GM12878 (cell line): ENCODE results near the gene SPTLC2. TPM values are rescaled to one million over a fixed set of nuclear protein-coding genes. Genes with fewer than 3 reads are reported as not detected.

Experiments used
- ATAC-seq: fragments of 200-7000 bp; cut with Tn5 transposase; 3 replicates; pipeline ENCODE4 v1.9.1; 2020; ENCODE audit warnings: mild to moderate bottlenecking, moderate library complexity
- BruUV-seq: library from RNA; stranded (reverse); fragments of 400-500 nt; replicated peaks from 2 replicates; lab custom pipeline; 2021; lab: Mats Ljungman, UMichigan
- CTCF ChIA-PET: fragments of 300-600 bp; sonication (Branson Sonifier 250); formaldehyde crosslinking; extraction: SDS; loops from one replicate; lab custom pipeline; 2021; ENCODE audit warnings: inconsistent platforms; lab: Yijun Ruan, JAX
- POLR2A ChIA-PET: fragments of 350-600 bp; formaldehyde crosslinking; extraction: SDS; loops from one replicate; lab custom pipeline; 2021; ENCODE audit warnings: inconsistent platforms; lab: Charles Lee
- RAD21 ChIA-PET: fragments of 300-600 bp; sonication (Branson Sonifier 250); formaldehyde crosslinking; loops from one replicate; lab custom pipeline; 2023; ENCODE audit warnings: antibody characterized with exemption; ENCODE audit not compliant: unreplicated experiment; lab: Charles Lee
- SMC1A ChIA-PET: fragments of 300-600 bp; sonication (Branson Sonifier 250); formaldehyde crosslinking; loops from one replicate; lab custom pipeline; 2023; ENCODE audit not compliant: unreplicated experiment, uncharacterized antibody; lab: Charles Lee
- DNase-seq: peaks from one replicate; pipeline ENCODE4 v3.0.0-alpha.2; 2011; ENCODE audit warnings: low read depth, low spot score
- FAIRE-seq: peaks from 3 replicates; lab custom pipeline; 2011; peaks lifted over from hg19 to GRCh38; lab: Jason Lieb, UNC
- H2AFZ ChIP-seq: 2 replicates; pipeline ENCODE4 v1.6.0; 2011; ENCODE audit warnings: low read depth, low read length, control low read depth; ENCODE audit not compliant: control insufficient read depth
- H3K27ac ChIP-seq: 2 replicates; pipeline ENCODE4 v1.5.1; 2011; ENCODE audit warnings: control low read depth; ENCODE audit not compliant: control insufficient read depth, insufficient read depth
- H3K27me3 ChIP-seq, 2 experiments: replicated peaks in 1 of 2; 2 replicates each; pipeline versions ENCODE4 v1.6.0 to v1.6.1; 2011; ENCODE audit warnings: low read length in 1 of 2; ENCODE audit not compliant: control insufficient read depth in 2 of 2, insufficient read depth in 2 of 2
- H3K36me3 ChIP-seq, 2 experiments: 2 replicates each; pipeline ENCODE4 v1.5.1; 2011; ENCODE audit warnings: low read length in 1 of 2; ENCODE audit not compliant: control insufficient read depth in 2 of 2, insufficient read depth in 2 of 2
- H3K4me1 ChIP-seq: 2 replicates; pipeline ENCODE4 v1.6.1; 2011; ENCODE audit warnings: mild to moderate bottlenecking, low read length, moderate library complexity, mixed read lengths; ENCODE audit not compliant: control insufficient read depth, insufficient read depth
- H3K4me2 ChIP-seq: 2 replicates; pipeline ENCODE4 v1.6.0; 2011; ENCODE audit warnings: control low read depth; ENCODE audit not compliant: control insufficient read depth, insufficient read depth
- H3K4me3 ChIP-seq: fragments of 200-600 bp; sonication (generic); 2 replicates; pipeline ENCODE4 v1.5.1; 2016
- H3K79me2 ChIP-seq: 2 replicates; pipeline ENCODE4 v1.6.0; 2011; ENCODE audit warnings: low read length; ENCODE audit not compliant: control insufficient read depth, insufficient read depth
- H3K9ac ChIP-seq: 2 replicates; pipeline ENCODE4 v1.8.0; 2011; ENCODE audit warnings: low read length, control low read depth, mixed read lengths; ENCODE audit not compliant: control insufficient read depth, insufficient read depth
- H3K9me3 ChIP-seq: replicated peaks from 3 replicates; pipeline ENCODE4 v1.5.1; 2011; ENCODE audit warnings: mild to moderate bottlenecking, low read length; ENCODE audit not compliant: control insufficient read depth, insufficient read depth
- H4K20me1 ChIP-seq: 2 replicates; pipeline ENCODE4 v1.6.0; 2011; ENCODE audit not compliant: control insufficient read depth, insufficient read depth
- MTA3 ChIP-seq: IDR thresholded peaks from 2 replicates; pipeline ENCODE4 v1.6.1; 2012; ENCODE audit warnings: low read length, inconsistent platforms, borderline replicate concordance
- NR2F1 ChIP-seq: fragments of 450-650 bp; conservative IDR thresholded peaks from 2 replicates; pipeline ENCODE4 v1.6.1; 2017; ENCODE audit warnings: mild to moderate bottlenecking
- ZNF687 ChIP-seq: fragments of 450-650 bp; IDR thresholded peaks from 2 replicates; pipeline ENCODE4 v1.6.1; 2017; ENCODE audit warnings: mild to moderate bottlenecking, moderate library complexity
- WGBS: methylation state at CpG from one replicate; pipeline ENCODE4 v1.1.6; 2016; ENCODE audit warnings: low lambda C conversion rate; ENCODE audit not compliant: insufficient replicate concordance, insufficient coverage; ENCODE audit errors: missing lambda C conversion rate; 5-methylcytosine and 5-hydroxymethylcytosine counted together
- in situ Hi-C: fragments of 300-500 bp; cut with MboI; formaldehyde crosslinking; loops from 9 replicates; pipeline ENCODE4 v1.14.3; 2018; ENCODE audit warnings: mixed read lengths
- intact Hi-C: fragments of 100-400 bp; cut with micrococcal nuclease; formaldehyde crosslinking; loops from one replicate; pipeline ENCODE4 v1.14.2; 2022; ENCODE audit not compliant: unreplicated experiment
- polyA plus RNA-seq, 11 experiments: library from polyadenylated mRNA; depleted of rRNA in 4 of 11; unstranded in 6 of 11; stranded (reverse) in 5 of 11; fragments of >200 nt; fragmentation: Nextera tagmentation in 4 of 11; fragmentation: Illumina TruSeq in 1 of 11; extraction: Ambion mirVana in 4 of 11; extraction: Trizol in 1 of 11; gene quantifications; 1 replicate in 1 of 11; 2 replicates in 10 of 11; pipeline versions ENCODE4 v1.2.1 to v1.2.3, GENCODE V29; 2011 to 2016; ENCODE audit warnings: inconsistent platforms in 2 of 11, missing spikeins in 2 of 11, low read depth in 1 of 11
- total RNA-seq, 4 experiments: library from RNA; depleted of rRNA in 3 of 4; stranded (reverse); fragments of >200 nt in 3 of 4; fragmentation: Illumina TruSeq in 1 of 4; extraction: Trizol in 1 of 4; gene quantifications; 2 replicates each; pipeline versions ENCODE4 v1.2.1 to v1.2.3, GENCODE V29; 2013 to 2021
- TF ChIP-seq, protein P1 (sequence below): IDR thresholded peaks from 2 replicates; pipeline ENCODE4 v1.6.1; 2011; ENCODE audit warnings: borderline replicate concordance, low read depth, mild to moderate bottlenecking, moderate library complexity, low read length; ENCODE audit not compliant: insufficient read depth, poor library complexity, severe bottlenecking
- TF ChIP-seq, protein P2 (sequence below): IDR thresholded peaks from 2 replicates; pipeline ENCODE4 v1.6.1; 2011; ENCODE audit warnings: low read depth, mild to moderate bottlenecking, low read length, moderate library complexity, borderline replicate concordance; ENCODE audit errors: extremely low read depth

SPTLC2 gene
- total and polyA plus RNA-seq, 10 of the 15 experiments (the other 5 are each of a cell fraction or from before 2014, with no cell fraction given), result 6.9 to 35.1 (median 19.7) TPM

- no TSS peak for BruUV-seq
- no peaks in the 10 kb centered on the region for H3K79me2 ChIP-seq
- ChIA-PET POLR2A (no interaction called here), SMC1A (interaction anchor here (0.5 to 2.1 kb wide), 8 partner anchors 7 to 243 kb away, joined by 3 to 11 read pairs (median 4); no protein-coding TSS in a partner anchor), CTCF (interaction anchor here (0.6 to 4.7 kb wide), 4 partner anchors 9 to 419 kb away, joined by 3 to 29 read pairs (median 10); no protein-coding TSS in a partner anchor)
- intact Hi-C loops, result loop anchor here (5.0 to 10.0 kb wide), 3 partner anchors 74 to 388 kb away; partner anchors contain the start of genes GSTZ1, POMT2 and SPTLC2
- H3K27me3 ChIP-seq, result no peaks in the 10 kb centered on the region
- no peak for DNase-seq
- no peak overlapping the region for H3K27ac ChIP-seq
- TF ChIP-seq ZNF687, result no peak
- TF ChIP-seq, protein P1, sequence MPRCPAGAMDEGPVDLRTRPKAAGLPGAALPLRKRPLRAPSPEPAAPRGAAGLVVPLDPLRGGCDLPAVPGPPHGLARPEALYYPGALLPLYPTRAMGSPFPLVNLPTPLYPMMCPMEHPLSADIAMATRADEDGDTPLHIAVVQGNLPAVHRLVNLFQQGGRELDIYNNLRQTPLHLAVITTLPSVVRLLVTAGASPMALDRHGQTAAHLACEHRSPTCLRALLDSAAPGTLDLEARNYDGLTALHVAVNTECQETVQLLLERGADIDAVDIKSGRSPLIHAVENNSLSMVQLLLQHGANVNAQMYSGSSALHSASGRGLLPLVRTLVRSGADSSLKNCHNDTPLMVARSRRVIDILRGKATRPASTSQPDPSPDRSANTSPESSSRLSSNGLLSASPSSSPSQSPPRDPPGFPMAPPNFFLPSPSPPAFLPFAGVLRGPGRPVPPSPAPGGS, result no peak
- TF ChIP-seq NR2F1, result no peak
- TF ChIP-seq, protein P2, sequence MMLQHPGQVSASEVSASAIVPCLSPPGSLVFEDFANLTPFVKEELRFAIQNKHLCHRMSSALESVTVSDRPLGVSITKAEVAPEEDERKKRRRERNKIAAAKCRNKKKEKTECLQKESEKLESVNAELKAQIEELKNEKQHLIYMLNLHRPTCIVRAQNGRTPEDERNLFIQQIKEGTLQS, result no peak
- no peak for TF ChIP-seq MTA3
- TF ChIP-seq, all 136 proteins: peak for 0
- H3K9me3 ChIP-seq, result no peaks in the 10 kb centered on the region
- in situ Hi-C loops, result no loop called here
- no peak overlapping the region for H3K4me2 ChIP-seq
- no peak overlapping the region for H3K9ac ChIP-seq
- WGBS, result 99% methylated on average over 5 of the region's 5 CpGs
- no peak overlapping the region for H2AFZ ChIP-seq
- RAD21 ChIA-PET, result interaction anchor here (0.6 to 1.3 kb wide), 3 partner anchors 10 to 184 kb away, joined by 3 to 5 read pairs (median 3); no protein-coding TSS in a partner anchor
- FAIRE-seq (no peak), ATAC-seq (no peak)
- peaks cover 19% of the 10 kb centered on the region for H3K4me1 ChIP-seq
- H3K4me3 ChIP-seq, result no peak overlapping the region
- H4K20me1 ChIP-seq, result no peaks in the 10 kb centered on the region
- peaks cover 0 to 2% of the 10 kb centered on the region in 2 experiments; a peak in 1 of 4 replicates for H3K36me3 ChIP-seq
Measured at GRCh38 chr14:77543240-77543551, 73.2 kb downstream of the SPTLC2 start.
